ENCODE data around the gene PP2D1. TPM values are rescaled to one million over a fixed set of nuclear protein-coding genes. Genes with fewer than 3 reads are reported as not detected.
"Not testable (repeated sequence)": the region's sequence is repeated elsewhere in the genome, so short reads cannot be mapped to it uniquely, and the experiment has no call there.

PP2D1 gene
- total and polyA plus RNA-seq, 2 donors: not detected

DNA sequence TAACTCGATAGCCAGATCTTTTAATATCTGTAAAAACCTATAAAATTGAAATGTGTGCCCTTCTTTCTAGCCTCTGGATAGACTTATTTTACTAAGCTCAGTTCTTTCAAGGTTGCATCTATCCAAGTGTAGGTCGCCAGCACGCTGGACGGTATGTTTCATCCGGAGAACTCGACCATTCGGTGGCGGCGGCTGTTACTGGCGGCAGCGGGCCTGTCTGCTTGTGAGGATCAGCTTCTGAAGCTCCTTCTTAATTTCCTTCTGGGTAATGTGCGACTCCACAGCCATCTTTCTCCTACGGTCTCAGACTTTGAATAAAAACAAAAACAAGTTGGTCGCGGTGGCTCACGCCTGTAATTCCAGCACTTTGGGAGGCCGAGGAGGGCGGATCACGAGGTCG, 4.1 kb downstream of the PP2D1 start:
- H3K4me3 ChIP-seq (ENCODE audit: low read length in 2 of 2): no peak overlapping the region
- H3K36me3 ChIP-seq (ENCODE audit: control insufficient read depth in 2 of 2, insufficient read depth in 2 of 2, low read length in 1 of 2): no peaks in the 10 kb centered on the region
- no peak overlapping the region for H3K27ac ChIP-seq (ENCODE audit: low read depth in 1 of 2, low read length in 1 of 2)
- H3K4me1 ChIP-seq (ENCODE audit: control insufficient read depth in 2 of 2, insufficient read depth in 2 of 2, low read length in 2 of 2): no peaks in the 10 kb centered on the region
- H3K9me3 ChIP-seq (ENCODE audit: control insufficient read depth in 2 of 2, insufficient read depth in 1 of 2, low read length in 1 of 2): no peaks in the 10 kb centered on the region
- 99% methylated on average over 20 of the region's 20 CpGs for WGBS
- no peak for DNase-seq (ENCODE audit: low read depth in 6 of 9, low spot score in 9 of 9)
- H3K27me3 ChIP-seq (ENCODE audit: control insufficient read depth in 2 of 2, insufficient read depth in 1 of 2, low read length in 1 of 2): no peaks in the 10 kb centered on the region

DNA sequence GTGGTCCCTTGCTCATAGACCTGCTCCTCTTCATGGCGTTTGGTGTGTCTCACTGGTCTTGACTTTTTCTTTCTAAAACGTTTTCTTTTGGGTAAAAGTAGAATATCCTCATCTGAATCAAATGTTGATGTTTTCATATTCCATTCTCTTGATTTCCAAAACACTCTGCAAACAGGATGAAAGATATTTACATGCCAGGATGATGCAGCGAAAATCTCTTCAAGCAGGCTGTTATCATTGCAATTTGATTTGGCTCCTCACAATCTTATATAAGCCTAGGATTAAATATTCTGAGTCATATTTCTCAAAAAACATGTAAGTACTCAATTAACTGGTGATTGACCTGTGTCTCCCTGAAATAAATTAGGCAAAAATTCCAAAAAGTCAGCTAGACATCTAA, 10.1 kb downstream of the PP2D1 start:
- 90% methylated on average over 3 of the region's 3 CpGs for WGBS

DNA sequence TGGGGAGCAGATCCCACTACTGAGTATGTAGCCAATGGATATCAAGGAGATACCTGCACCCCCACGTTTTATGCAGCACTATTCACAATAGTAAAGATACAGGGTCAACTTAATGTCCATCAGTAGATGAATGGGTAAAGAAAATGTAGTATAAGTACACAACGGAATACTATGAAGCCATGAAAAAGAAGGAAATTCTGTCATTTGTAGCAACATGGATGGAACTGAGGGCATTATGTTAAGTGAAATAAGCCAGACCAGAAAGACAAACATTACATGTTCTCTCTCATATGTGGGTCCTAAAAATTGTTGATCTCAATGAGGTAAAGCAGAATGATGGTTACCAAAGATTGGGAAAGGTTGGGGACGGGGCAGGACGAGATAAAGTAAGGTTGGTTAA, 14.6 kb downstream of the PP2D1 start:
- Histone ChIP-seq H3K4me3 (ENCODE audit: low read length in 2 of 2) (no peak overlapping the region), H3K9me3 (ENCODE audit: control insufficient read depth in 2 of 2, insufficient read depth in 1 of 2, low read length in 1 of 2) (no peaks in the 10 kb centered on the region), H3K36me3 (ENCODE audit: control insufficient read depth in 2 of 2, insufficient read depth in 2 of 2, low read length in 1 of 2) (no peaks in the 10 kb centered on the region), H3K27ac (ENCODE audit: low read depth in 1 of 2, low read length in 1 of 2) (no peak overlapping the region), H3K27me3 (ENCODE audit: control insufficient read depth in 2 of 2, insufficient read depth in 1 of 2, low read length in 1 of 2) (no peaks in the 10 kb centered on the region), H3K4me1 (ENCODE audit: control insufficient read depth in 2 of 2, insufficient read depth in 2 of 2, low read length in 2 of 2) (no peaks in the 10 kb centered on the region)
- no peak for DNase-seq (ENCODE audit: low read depth in 6 of 9, low spot score in 9 of 9)
- 96% methylated on average over 4 of the region's 4 CpGs for WGBS

More for the DNA sequence above, 10.1 kb downstream of the PP2D1 start:
- H3K27ac ChIP-seq (ENCODE audit: low read depth in 1 of 2, low read length in 1 of 2): no peak overlapping the region
- no peak overlapping the region for H3K4me3 ChIP-seq (ENCODE audit: low read length in 2 of 2)
- no peaks in the 10 kb centered on the region for H3K36me3 ChIP-seq (ENCODE audit: control insufficient read depth in 2 of 2, insufficient read depth in 2 of 2, low read length in 1 of 2)
- no peak for DNase-seq (ENCODE audit: low read depth in 6 of 9, low spot score in 9 of 9)
- H3K9me3 ChIP-seq (ENCODE audit: control insufficient read depth in 2 of 2, insufficient read depth in 1 of 2, low read length in 1 of 2): no peaks in the 10 kb centered on the region
- H3K4me1 ChIP-seq (ENCODE audit: control insufficient read depth in 2 of 2, insufficient read depth in 2 of 2, low read length in 2 of 2): no peaks in the 10 kb centered on the region
- no peaks in the 10 kb centered on the region for H3K27me3 ChIP-seq (ENCODE audit: control insufficient read depth in 2 of 2, insufficient read depth in 1 of 2, low read length in 1 of 2)

DNA sequence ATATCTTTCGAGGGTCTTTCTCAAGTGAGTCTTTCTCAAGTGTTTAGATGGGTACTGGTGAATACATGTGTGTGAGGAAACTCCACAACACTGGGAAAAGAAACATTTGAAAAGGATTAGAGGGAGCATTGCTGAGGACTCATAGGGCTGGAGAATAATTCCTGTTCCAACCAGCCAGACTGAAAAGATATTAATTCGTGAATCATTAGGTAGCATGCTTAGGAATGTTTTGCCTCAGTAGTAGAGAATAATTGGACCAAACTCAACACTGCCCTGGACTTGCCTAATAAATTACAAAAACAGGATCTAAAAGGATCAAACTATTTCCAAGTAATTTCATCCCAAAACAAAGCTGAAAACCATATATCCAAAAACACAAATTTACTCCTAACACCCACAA, 17.3 kb downstream of the PP2D1 start:
- Histone ChIP-seq H3K9me3 (ENCODE audit: control insufficient read depth in 2 of 2, insufficient read depth in 1 of 2, low read length in 1 of 2) (no peaks in the 10 kb centered on the region), H3K4me1 (ENCODE audit: control insufficient read depth in 2 of 2, insufficient read depth in 2 of 2, low read length in 2 of 2) (no peaks in the 10 kb centered on the region), H3K27ac (ENCODE audit: low read depth in 1 of 2, low read length in 1 of 2) (no peak overlapping the region), H3K4me3 (ENCODE audit: low read length in 2 of 2) (no peak overlapping the region), H3K27me3 (ENCODE audit: control insufficient read depth in 2 of 2, insufficient read depth in 1 of 2, low read length in 1 of 2) (no peaks in the 10 kb centered on the region), H3K36me3 (ENCODE audit: control insufficient read depth in 2 of 2, insufficient read depth in 2 of 2, low read length in 1 of 2) (no peaks in the 10 kb centered on the region)
- no peak for DNase-seq (ENCODE audit: low read depth in 6 of 9, low spot score in 9 of 9)
- WGBS: over 99% methylated on average over 2 of the region's 2 CpGs

DNA sequence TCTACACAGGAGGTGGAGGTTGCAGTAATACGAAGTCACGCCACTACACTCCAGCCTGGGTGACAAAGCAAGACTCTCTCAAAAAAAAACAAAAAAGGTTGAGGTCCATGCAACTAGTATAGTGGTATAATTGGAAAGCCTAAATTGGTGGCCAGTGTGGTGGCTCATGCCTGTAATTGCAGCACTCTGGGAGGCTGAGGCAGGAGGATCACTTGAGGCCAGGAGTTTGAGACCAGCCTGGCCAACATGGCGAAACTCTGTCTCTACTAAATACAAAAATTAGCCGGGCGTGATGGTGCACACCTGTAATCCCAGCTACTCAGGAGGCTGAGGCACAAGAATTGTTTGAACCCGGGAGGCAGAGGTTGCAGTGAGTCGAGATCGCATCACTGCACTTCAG, 23.2 kb downstream of the PP2D1 start:
- not testable (repeated sequence) for H3K27ac ChIP-seq (ENCODE audit: low read depth in 1 of 2, low read length in 1 of 2); H3K4me1 ChIP-seq (ENCODE audit: control insufficient read depth in 2 of 2, insufficient read depth in 2 of 2, low read length in 2 of 2); H3K27me3 ChIP-seq (ENCODE audit: control insufficient read depth in 2 of 2, insufficient read depth in 1 of 2, low read length in 1 of 2); H3K9me3 ChIP-seq (ENCODE audit: control insufficient read depth in 2 of 2, insufficient read depth in 1 of 2, low read length in 1 of 2); DNase-seq (ENCODE audit: low read depth in 6 of 9, low spot score in 9 of 9); H3K4me3 ChIP-seq (ENCODE audit: low read length in 2 of 2)
- peaks cover 0 to 17% of the 10 kb centered on the region in 2 donors for H3K36me3 ChIP-seq (ENCODE audit: control insufficient read depth in 2 of 2, insufficient read depth in 2 of 2, low read length in 1 of 2)
- WGBS: 99% methylated on average over 8 of the region's 8 CpGs

DNA sequence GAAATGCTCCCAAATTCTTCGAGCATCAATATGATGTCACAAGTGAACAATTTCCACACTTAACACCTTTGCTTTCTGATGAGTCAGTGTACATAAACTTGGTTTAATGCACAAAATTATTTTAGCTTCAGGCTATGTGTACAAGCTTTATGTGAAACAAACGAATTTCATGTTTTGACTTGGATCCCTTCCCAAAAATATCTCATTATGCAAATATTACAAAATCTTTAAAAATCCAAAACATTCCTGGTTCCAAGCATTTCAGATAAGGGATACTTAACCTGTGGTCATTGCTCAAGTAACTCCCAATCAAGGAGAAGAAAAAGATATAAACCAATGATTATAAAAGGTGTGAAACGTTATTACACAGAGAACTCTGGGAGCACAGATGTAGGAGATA, 40.0 kb downstream of the PP2D1 start:
- 97% methylated on average over 3 of the region's 3 CpGs for WGBS
- no peak for DNase-seq (ENCODE audit: low read depth in 6 of 9, low spot score in 9 of 9)
- H3K36me3 ChIP-seq (ENCODE audit: control insufficient read depth in 2 of 2, insufficient read depth in 2 of 2, low read length in 1 of 2): peaks cover 16 to 39% of the 10 kb centered on the region in 2 donors

DNA sequence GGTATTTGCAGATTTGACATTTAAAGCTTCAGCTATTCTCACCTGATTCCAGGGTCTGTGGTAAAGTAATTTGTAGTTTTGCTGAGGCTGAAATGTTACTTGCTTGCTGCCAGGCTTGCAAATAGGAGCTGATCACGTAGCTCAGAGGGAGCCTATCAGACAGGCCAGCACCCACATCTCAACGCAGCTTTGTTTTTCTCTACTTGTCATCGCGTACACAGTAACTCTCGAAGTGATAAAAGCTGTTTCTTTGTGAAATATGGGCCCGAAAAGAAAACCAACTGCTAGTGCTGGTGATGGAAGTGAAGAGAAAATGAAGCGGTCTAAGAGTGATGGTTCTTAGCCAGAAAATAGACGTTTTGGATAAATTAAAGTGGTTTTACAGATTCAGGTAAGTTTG, 41.7 kb downstream of the PP2D1 start:
- 97% methylated on average over 8 of the region's 8 CpGs for WGBS
- Histone ChIP-seq H3K27ac (ENCODE audit: low read depth in 1 of 2, low read length in 1 of 2) (no peak overlapping the region), H3K36me3 (ENCODE audit: control insufficient read depth in 2 of 2, insufficient read depth in 2 of 2, low read length in 1 of 2) (peaks cover 16 to 27% of the 10 kb centered on the region in 2 donors), H3K4me3 (ENCODE audit: low read length in 2 of 2) (no peak overlapping the region), H3K27me3 (ENCODE audit: control insufficient read depth in 2 of 2, insufficient read depth in 1 of 2, low read length in 1 of 2) (no peaks in the 10 kb centered on the region), H3K4me1 (ENCODE audit: control insufficient read depth in 2 of 2, insufficient read depth in 2 of 2, low read length in 2 of 2) (no peaks in the 10 kb centered on the region), H3K9me3 (ENCODE audit: control insufficient read depth in 2 of 2, insufficient read depth in 1 of 2, low read length in 1 of 2) (no peaks in the 10 kb centered on the region)
- DNase-seq (ENCODE audit: low read depth in 6 of 9, low spot score in 9 of 9): no peak

More for the DNA sequence above, 40.0 kb downstream of the PP2D1 start:
- no peak overlapping the region for H3K27ac ChIP-seq (ENCODE audit: low read depth in 1 of 2, low read length in 1 of 2)
- no peaks in the 10 kb centered on the region for H3K27me3 ChIP-seq (ENCODE audit: control insufficient read depth in 2 of 2, insufficient read depth in 1 of 2, low read length in 1 of 2)
- H3K4me3 ChIP-seq (ENCODE audit: low read length in 2 of 2): no peak overlapping the region
- H3K9me3 ChIP-seq (ENCODE audit: control insufficient read depth in 2 of 2, insufficient read depth in 1 of 2, low read length in 1 of 2): no peaks in the 10 kb centered on the region
- H3K4me1 ChIP-seq (ENCODE audit: control insufficient read depth in 2 of 2, insufficient read depth in 2 of 2, low read length in 2 of 2): no peaks in the 10 kb centered on the region

DNA sequence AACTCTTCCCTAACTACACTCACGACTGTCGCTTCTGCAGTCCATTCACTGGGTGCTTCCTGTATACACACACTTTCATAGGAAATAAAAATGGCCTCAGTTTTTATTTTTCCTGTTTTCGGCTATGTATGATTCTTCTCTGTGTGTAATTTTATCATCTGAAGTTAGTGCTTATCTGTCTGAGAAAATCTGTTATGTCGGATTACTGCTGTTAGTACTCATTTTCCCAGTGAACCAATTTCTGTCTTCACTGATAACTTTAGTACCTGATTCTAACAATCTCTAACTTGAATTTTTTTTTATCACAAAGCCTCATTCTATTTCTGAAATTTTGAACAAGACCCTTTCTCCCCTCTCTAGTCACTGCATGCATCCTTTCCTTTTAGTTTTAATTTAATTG, 44.3 kb downstream of the PP2D1 start:
- Histone ChIP-seq H3K4me1 (ENCODE audit: control insufficient read depth in 2 of 2, insufficient read depth in 2 of 2, low read length in 2 of 2) (no peaks in the 10 kb centered on the region), H3K4me3 (ENCODE audit: low read length in 2 of 2) (no peak overlapping the region), H3K36me3 (ENCODE audit: control insufficient read depth in 2 of 2, insufficient read depth in 2 of 2, low read length in 1 of 2) (peaks cover 9 to 17% of the 10 kb centered on the region in 2 donors), H3K9me3 (ENCODE audit: control insufficient read depth in 2 of 2, insufficient read depth in 1 of 2, low read length in 1 of 2) (no peaks in the 10 kb centered on the region), H3K27me3 (ENCODE audit: control insufficient read depth in 2 of 2, insufficient read depth in 1 of 2, low read length in 1 of 2) (no peaks in the 10 kb centered on the region), H3K27ac (ENCODE audit: low read depth in 1 of 2, low read length in 1 of 2) (no peak overlapping the region)
- no peak for DNase-seq (ENCODE audit: low read depth in 6 of 9, low spot score in 9 of 9)
- 95% methylated on average over 4 of the region's 4 CpGs for WGBS

DNA sequence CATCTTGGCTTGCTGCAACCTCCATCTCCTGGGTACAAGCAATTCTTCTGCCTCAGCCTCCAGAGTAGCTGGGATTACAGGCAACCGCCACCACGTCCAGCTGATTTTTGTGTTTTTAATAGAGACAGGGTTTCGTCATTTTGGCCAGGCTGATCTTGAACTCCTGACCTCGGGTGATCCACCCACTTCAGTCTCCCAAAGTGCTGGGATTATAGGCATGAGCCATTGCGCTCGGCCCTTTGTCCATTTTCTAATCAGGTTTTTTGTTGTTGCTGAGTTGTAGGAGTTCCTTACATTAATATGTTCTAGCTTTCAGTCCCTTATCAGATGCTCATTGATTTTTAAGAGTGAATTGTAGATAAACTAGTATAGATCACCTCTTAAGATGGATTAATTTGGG, 44.9 kb downstream of the PP2D1 start:
- Histone ChIP-seq H3K4me1 (ENCODE audit: control insufficient read depth in 2 of 2, insufficient read depth in 2 of 2, low read length in 2 of 2) (no peaks in the 10 kb centered on the region), H3K27me3 (ENCODE audit: control insufficient read depth in 2 of 2, insufficient read depth in 1 of 2, low read length in 1 of 2) (no peaks in the 10 kb centered on the region), H3K27ac (ENCODE audit: low read depth in 1 of 2, low read length in 1 of 2) (no peak overlapping the region), H3K4me3 (ENCODE audit: low read length in 2 of 2) (no peak overlapping the region), H3K9me3 (ENCODE audit: control insufficient read depth in 2 of 2, insufficient read depth in 1 of 2, low read length in 1 of 2) (no peaks in the 10 kb centered on the region), H3K36me3 (ENCODE audit: control insufficient read depth in 2 of 2, insufficient read depth in 2 of 2, low read length in 1 of 2) (peaks cover 11 to 17% of the 10 kb centered on the region in 2 donors)
- no peak for DNase-seq (ENCODE audit: low read depth in 6 of 9, low spot score in 9 of 9)
- 98% methylated on average over 6 of the region's 6 CpGs for WGBS

DNA sequence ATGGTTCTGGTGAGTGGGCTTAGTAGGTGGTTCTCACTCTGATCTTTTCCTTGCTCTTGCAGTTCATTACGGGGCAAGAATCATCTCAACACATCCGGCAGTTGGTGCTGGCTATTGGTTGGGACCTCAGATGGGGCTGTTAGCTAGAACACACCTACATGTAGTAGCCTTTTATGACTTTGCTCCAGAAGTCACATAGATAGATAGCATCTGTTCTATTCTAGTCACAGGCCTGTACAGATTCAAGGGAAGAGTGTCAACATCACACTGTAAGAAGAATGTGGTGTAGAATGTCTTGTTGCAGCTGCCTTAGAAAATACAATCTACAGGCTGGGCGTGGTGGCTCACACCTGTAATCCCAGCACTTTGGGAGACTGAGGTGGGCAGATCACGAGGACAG, 50.1 kb downstream of the PP2D1 start:
- WGBS: 99% methylated on average over 4 of the region's 4 CpGs
- Histone ChIP-seq H3K4me3 (ENCODE audit: low read length in 2 of 2) (no peak overlapping the region), H3K4me1 (ENCODE audit: control insufficient read depth in 2 of 2, insufficient read depth in 2 of 2, low read length in 2 of 2) (no peaks in the 10 kb centered on the region)

More for the DNA sequence above, 50.1 kb downstream of the PP2D1 start:
- no peaks in the 10 kb centered on the region for H3K27me3 ChIP-seq (ENCODE audit: control insufficient read depth in 2 of 2, insufficient read depth in 1 of 2, low read length in 1 of 2)
- no peaks in the 10 kb centered on the region for H3K9me3 ChIP-seq (ENCODE audit: control insufficient read depth in 2 of 2, insufficient read depth in 1 of 2, low read length in 1 of 2)
- H3K27ac ChIP-seq (ENCODE audit: low read depth in 1 of 2, low read length in 1 of 2): no peak overlapping the region
- peaks cover 12 to 17% of the 10 kb centered on the region in 2 donors for H3K36me3 ChIP-seq (ENCODE audit: control insufficient read depth in 2 of 2, insufficient read depth in 2 of 2, low read length in 1 of 2)
- no peak for DNase-seq (ENCODE audit: low read depth in 6 of 9, low spot score in 9 of 9)
